Activated naive CD8-positive, alpha-beta T cell treated with anti-CD3 and anti-CD28 coated beads, Interleukin-2, amount 50 U/mL, for 24 hours (primary cell): ENCODE results near the gene HOXB4.

Experiments
- ATAC-seq: fragments of 150-1000 bp; cut with Tn5 transposase; one replicate; pipeline ENCODE4 v1.10.0; 2021
- DNase-seq: peaks from one replicate; pipeline ENCODE4 v3.0.0; 2021
- H3K27ac Mint-ChIP-seq: one replicate; pipeline ENCODE4 v1.8.0; 2021; ENCODE audit warnings: mild to moderate bottlenecking, mixed read lengths
- H3K27me3 Mint-ChIP-seq: one replicate; pipeline ENCODE4 v1.8.0; 2021; ENCODE audit warnings: mixed read lengths
- H3K36me3 Mint-ChIP-seq: one replicate; pipeline ENCODE4 v1.8.0; 2021; ENCODE audit warnings: low read depth, mixed read lengths
- H3K4me1 Mint-ChIP-seq: one replicate; pipeline ENCODE4 v1.8.0; 2021; ENCODE audit warnings: mixed read lengths
- H3K4me3 Mint-ChIP-seq: one replicate; pipeline ENCODE4 v1.8.0; 2021; ENCODE audit warnings: mild to moderate bottlenecking, moderate library complexity, mixed read lengths
- H3K9me3 Mint-ChIP-seq: one replicate; pipeline ENCODE4 v1.8.0; 2021; ENCODE audit warnings: mixed read lengths

HOXB4 gene

GRCh38 chr17:48577946-48578615 is at the start of gene HOXB4:
Gene HOXB4, minus strand, starts transcription at chr17:48578350. Its CDS starts 31 bp downstream, at chr17:48578319.
- H3K27me3 Mint-ChIP-seq, result peaks cover 51% of the 10 kb centered on the region
- peak within 1 kb of the TSS; percentile 87 for H3K4me3 Mint-ChIP-seq
- DNase-seq (peak; percentile 76), ATAC-seq (peak; percentile 68)
- no peaks in the 10 kb centered on the region for H3K36me3 Mint-ChIP-seq
- H3K9me3 Mint-ChIP-seq, result no peaks in the 10 kb centered on the region
- H3K27ac Mint-ChIP-seq, result peak within 1 kb of the TSS; percentile 77
- peaks cover 54% of the 10 kb centered on the region for H3K4me1 Mint-ChIP-seq

- Mint-ChIP-seq H3K4me1 (peaks cover 8% of the 10 kb centered on the region), H3K4me3 (peak overlapping the region; percentile 81), H3K36me3 (no peaks in the 10 kb centered on the region), H3K9me3 (no peaks in the 10 kb centered on the region), H3K27ac (peak overlapping the region; percentile 10), H3K27me3 (peaks cover 69% of the 10 kb centered on the region)
- DNase-seq, result no peak
- ATAC-seq, result no peak
These were observed 49.0 kb upstream of the HOXB4 start for GRCh38 chr17:48627118-48627597.

- H3K27me3 Mint-ChIP-seq, result peaks cover 74% of the 10 kb centered on the region
- H3K9me3 Mint-ChIP-seq, result no peaks in the 10 kb centered on the region
- peak within 1 kb of the TSS; percentile 92 for H3K27ac Mint-ChIP-seq
- H3K4me1 Mint-ChIP-seq, result peaks cover 8% of the 10 kb centered on the region
- DNase-seq, result peak; percentile 55
- peak within 1 kb of the TSS; percentile 81 for H3K4me3 Mint-ChIP-seq
- H3K36me3 Mint-ChIP-seq, result no peaks in the 10 kb centered on the region
- peak; percentile 50 for ATAC-seq
These were observed 48.3 kb upstream of the HOXB4 start, which contains the start of gene HOXB9 for GRCh38 chr17:48626245-48627117. Gene HOXB9, minus strand, starts transcription at chr17:48626358. Its CDS starts 89 bp downstream, at chr17:48626269.

- Mint-ChIP-seq H3K36me3 (no peaks in the 10 kb centered on the region), H3K4me1 (peaks cover 8% of the 10 kb centered on the region), H3K27ac (peak overlapping the region; percentile 68), H3K4me3 (peak overlapping the region; percentile 81), H3K9me3 (no peaks in the 10 kb centered on the region), H3K27me3 (peaks cover 80% of the 10 kb centered on the region)
- ATAC-seq, result peak; percentile 54
- peak; percentile 52 for DNase-seq
These were observed 47.5 kb upstream of the HOXB4 start for GRCh38 chr17:48625495-48626244.

- H3K27ac Mint-ChIP-seq, result peak overlapping the region; percentile 68
- no peaks in the 10 kb centered on the region for H3K9me3 Mint-ChIP-seq
- no peaks in the 10 kb centered on the region for H3K36me3 Mint-ChIP-seq
- no peak for ATAC-seq
- peak overlapping the region; percentile 81 for H3K4me3 Mint-ChIP-seq
- DNase-seq, result no peak
- peaks cover 8% of the 10 kb centered on the region for H3K4me1 Mint-ChIP-seq
- peaks cover 81% of the 10 kb centered on the region for H3K27me3 Mint-ChIP-seq
These were observed 46.7 kb upstream of the HOXB4 start for GRCh38 chr17:48624544-48625494.

GRCh38 chr17:48624118-48624517 is 46.0 kb upstream of the HOXB4 start:
- Mint-ChIP-seq H3K9me3 (no peaks in the 10 kb centered on the region), H3K36me3 (no peaks in the 10 kb centered on the region), H3K4me1 (peaks cover 11% of the 10 kb centered on the region), H3K27me3 (peaks cover 81% of the 10 kb centered on the region), H3K4me3 (peak overlapping the region; percentile 36), H3K27ac (no peak overlapping the region)
- ATAC-seq (no peak), DNase-seq (no peak)

GRCh38 chr17:48623583-48623982 is 45.4 kb upstream of the HOXB4 start:
- Mint-ChIP-seq H3K27me3 (peaks cover 81% of the 10 kb centered on the region), H3K4me1 (peaks cover 17% of the 10 kb centered on the region), H3K9me3 (no peaks in the 10 kb centered on the region), H3K36me3 (no peaks in the 10 kb centered on the region), H3K4me3 (no peak overlapping the region), H3K27ac (no peak overlapping the region)
- DNase-seq (no peak), ATAC-seq (no peak)

- ATAC-seq, result no peak
- no peaks in the 10 kb centered on the region for H3K36me3 Mint-ChIP-seq
- no peak overlapping the region for H3K4me3 Mint-ChIP-seq
- no peak overlapping the region for H3K27ac Mint-ChIP-seq
- DNase-seq, result no peak
- H3K9me3 Mint-ChIP-seq, result no peaks in the 10 kb centered on the region
- H3K4me1 Mint-ChIP-seq, result peaks cover 23% of the 10 kb centered on the region
- peaks cover 81% of the 10 kb centered on the region for H3K27me3 Mint-ChIP-seq
These were observed 44.7 kb upstream of the HOXB4 start for GRCh38 chr17:48622857-48623256.

- peaks cover 25% of the 10 kb centered on the region for H3K4me1 Mint-ChIP-seq
- no peaks in the 10 kb centered on the region for H3K36me3 Mint-ChIP-seq
- peaks cover 83% of the 10 kb centered on the region for H3K27me3 Mint-ChIP-seq
- H3K4me3 Mint-ChIP-seq, result no peak overlapping the region
- DNase-seq (no peak), ATAC-seq (no peak)
- H3K9me3 Mint-ChIP-seq, result no peaks in the 10 kb centered on the region
- no peak overlapping the region for H3K27ac Mint-ChIP-seq
These were observed 43.6 kb upstream of the HOXB4 start for GRCh38 chr17:48621410-48622392.

GRCh38 chr17:48620461-48621139 is 42.5 kb upstream of the HOXB4 start:
- Mint-ChIP-seq H3K9me3 (no peaks in the 10 kb centered on the region), H3K27me3 (peaks cover 85% of the 10 kb centered on the region), H3K4me3 (no peak overlapping the region), H3K4me1 (peaks cover 26% of the 10 kb centered on the region), H3K36me3 (no peaks in the 10 kb centered on the region), H3K27ac (no peak overlapping the region)
- DNase-seq (no peak), ATAC-seq (no peak)

GRCh38 chr17:48619826-48620449 is 41.8 kb upstream of the HOXB4 start:
- H3K9me3 Mint-ChIP-seq, result no peaks in the 10 kb centered on the region
- no peak overlapping the region for H3K4me3 Mint-ChIP-seq
- H3K27ac Mint-ChIP-seq, result no peak overlapping the region
- H3K36me3 Mint-ChIP-seq, result no peaks in the 10 kb centered on the region
- DNase-seq (no peak), ATAC-seq (no peak)
- H3K27me3 Mint-ChIP-seq, result peaks cover 89% of the 10 kb centered on the region
- peaks cover 30% of the 10 kb centered on the region for H3K4me1 Mint-ChIP-seq
